DOHH2 (cell line): ENCODE data around the gene FAM174C.

Source experiments
- EZH2phosphoT487 ChIP-seq: fragments of 200-600 bp; sonication (generic); IDR thresholded peaks from 2 replicates; pipeline ENCODE4 v1.6.1; 2017; ENCODE audit warnings: borderline replicate concordance, mild to moderate bottlenecking, antibody characterized with exemption, low read length, moderate library complexity, mixed read lengths
- TF ChIP-seq, protein P1 (sequence below): fragments of 200-600 bp; sonication (generic); IDR thresholded peaks from one replicate; pipeline ENCODE4 v1.5.1; 2014; ENCODE audit warnings: antibody characterized with exemption, mild to moderate bottlenecking, low read depth, low read length; ENCODE audit not compliant: poor library complexity, severe bottlenecking

DNA sequence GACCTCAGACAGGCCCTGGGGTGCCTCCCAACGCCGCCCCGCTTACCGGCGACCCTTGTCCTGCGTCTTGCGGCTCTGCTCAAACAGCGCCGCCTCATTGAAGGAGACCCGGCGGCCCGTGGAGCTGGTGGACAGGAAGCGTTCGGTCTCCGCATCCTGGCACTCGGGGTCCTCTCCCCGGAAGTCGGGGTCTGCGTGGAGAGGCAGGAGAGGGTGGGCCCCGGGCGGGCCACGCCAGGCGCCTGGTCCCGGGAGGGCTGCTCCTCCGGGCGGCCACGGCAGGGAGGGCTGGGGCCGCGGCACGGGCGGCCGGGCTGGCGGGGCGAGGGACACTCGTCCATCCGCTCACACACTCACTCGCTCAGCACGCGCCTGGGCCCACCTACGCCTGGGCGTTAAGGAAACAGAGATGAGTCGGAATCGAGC lies 40.4 kb upstream of the FAM174C start:
- TF ChIP-seq, protein P1, sequence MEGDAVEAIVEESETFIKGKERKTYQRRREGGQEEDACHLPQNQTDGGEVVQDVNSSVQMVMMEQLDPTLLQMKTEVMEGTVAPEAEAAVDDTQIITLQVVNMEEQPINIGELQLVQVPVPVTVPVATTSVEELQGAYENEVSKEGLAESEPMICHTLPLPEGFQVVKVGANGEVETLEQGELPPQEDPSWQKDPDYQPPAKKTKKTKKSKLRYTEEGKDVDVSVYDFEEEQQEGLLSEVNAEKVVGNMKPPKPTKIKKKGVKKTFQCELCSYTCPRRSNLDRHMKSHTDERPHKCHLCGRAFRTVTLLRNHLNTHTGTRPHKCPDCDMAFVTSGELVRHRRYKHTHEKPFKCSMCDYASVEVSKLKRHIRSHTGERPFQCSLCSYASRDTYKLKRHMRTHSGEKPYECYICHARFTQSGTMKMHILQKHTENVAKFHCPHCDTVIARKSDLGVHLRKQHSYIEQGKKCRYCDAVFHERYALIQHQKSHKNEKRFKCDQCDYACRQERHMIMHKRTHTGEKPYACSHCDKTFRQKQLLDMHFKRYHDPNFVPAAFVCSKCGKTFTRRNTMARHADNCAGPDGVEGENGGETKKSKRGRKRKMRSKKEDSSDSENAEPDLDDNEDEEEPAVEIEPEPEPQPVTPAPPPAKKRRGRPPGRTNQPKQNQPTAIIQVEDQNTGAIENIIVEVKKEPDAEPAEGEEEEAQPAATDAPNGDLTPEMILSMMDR: no peak
- TF ChIP-seq EZH2phosphoT487: no peak
